Glomerular visceral epithelial cell (primary cell): ENCODE measurements around the gene NFYA.

Source experiments
- DNase-seq: peaks from one replicate; pipeline ENCODE4 v3.0.0-alpha.2; 2016; ENCODE audit errors: extremely low spot score

Gene NFYA

GRCh38 chr6:41046084-41046483 is 26.7 kb upstream of the NFYA start:
- DNase-seq: no peak

GRCh38 chr6:41047306-41047705 is 25.5 kb upstream of the NFYA start:
- DNase-seq: no peak

GRCh38 chr6:41047745-41048732 is 24.7 kb upstream of the NFYA start:
- DNase-seq: no peak

GRCh38 chr6:41049521-41049920 is 23.3 kb upstream of the NFYA start:
- no peak for DNase-seq

- no peak for DNase-seq
Observed at GRCh38 chr6:41049955-41050354, 22.8 kb upstream of the NFYA start.

- no peak for DNase-seq
Observed at GRCh38 chr6:41050536-41050935, 22.2 kb upstream of the NFYA start.

GRCh38 chr6:41051873-41052272 is 20.9 kb upstream of the NFYA start:
- no peak for DNase-seq

GRCh38 chr6:41053041-41053440 is 19.7 kb upstream of the NFYA start, which contains the start of gene APOBEC2:
Gene APOBEC2, plus strand, starts transcription at chr6:41053202. Its CDS starts 146 bp downstream, at chr6:41053348.
- DNase-seq: no peak

GRCh38 chr6:41054511-41054910 is 18.3 kb upstream of the NFYA start:
- no peak for DNase-seq

- DNase-seq: no peak
Observed at GRCh38 chr6:41055149-41055548, 17.6 kb upstream of the NFYA start.

GRCh38 chr6:41056768-41057490 is 15.8 kb upstream of the NFYA start:
- DNase-seq: no peak

GRCh38 chr6:41058783-41059181 is 14.0 kb upstream of the NFYA start:
- no peak for DNase-seq

GRCh38 chr6:41059556-41059955 is 13.2 kb upstream of the NFYA start:
- peak; percentile 34 for DNase-seq

GRCh38 chr6:41061196-41061726 is 11.5 kb upstream of the NFYA start:
- DNase-seq: no peak

- no peak for DNase-seq
Observed at GRCh38 chr6:41062056-41062455, 10.7 kb upstream of the NFYA start.

GRCh38 chr6:41063884-41064285 is 8.9 kb upstream of the NFYA start:
- no peak for DNase-seq

GRCh38 chr6:41064841-41065240 is 7.9 kb upstream of the NFYA start:
- no peak for DNase-seq

GRCh38 chr6:41065550-41066026 is 7.2 kb upstream of the NFYA start:
- no peak for DNase-seq

GRCh38 chr6:41066867-41067304 is 5.9 kb upstream of the NFYA start:
- peak; percentile 83 for DNase-seq

- no peak for DNase-seq
Observed at GRCh38 chr6:41071501-41071922, 1.3 kb upstream of the NFYA start.

GRCh38 chr6:41071923-41072835 is 595 bp upstream of the NFYA start, which contains the start of gene OARD1:
Gene OARD1, minus strand, starts transcription at chr6:41072356. Its CDS starts 722 bp downstream, at chr6:41071634.
- DNase-seq: peak; percentile 100
